ENCODE data around the gene CDX2. TPM values are rescaled to one million over a fixed set of nuclear protein-coding genes. Genes with fewer than 3 reads are reported as not detected.

Gene CDX2, protein sequence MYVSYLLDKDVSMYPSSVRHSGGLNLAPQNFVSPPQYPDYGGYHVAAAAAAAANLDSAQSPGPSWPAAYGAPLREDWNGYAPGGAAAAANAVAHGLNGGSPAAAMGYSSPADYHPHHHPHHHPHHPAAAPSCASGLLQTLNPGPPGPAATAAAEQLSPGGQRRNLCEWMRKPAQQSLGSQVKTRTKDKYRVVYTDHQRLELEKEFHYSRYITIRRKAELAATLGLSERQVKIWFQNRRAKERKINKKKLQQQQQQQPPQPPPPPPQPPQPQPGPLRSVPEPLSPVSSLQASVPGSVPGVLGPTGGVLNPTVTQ
- under 1 TPM in 1 of 4 donors, not detected in 3; 0.56 TPM for total RNA-seq

DNA sequence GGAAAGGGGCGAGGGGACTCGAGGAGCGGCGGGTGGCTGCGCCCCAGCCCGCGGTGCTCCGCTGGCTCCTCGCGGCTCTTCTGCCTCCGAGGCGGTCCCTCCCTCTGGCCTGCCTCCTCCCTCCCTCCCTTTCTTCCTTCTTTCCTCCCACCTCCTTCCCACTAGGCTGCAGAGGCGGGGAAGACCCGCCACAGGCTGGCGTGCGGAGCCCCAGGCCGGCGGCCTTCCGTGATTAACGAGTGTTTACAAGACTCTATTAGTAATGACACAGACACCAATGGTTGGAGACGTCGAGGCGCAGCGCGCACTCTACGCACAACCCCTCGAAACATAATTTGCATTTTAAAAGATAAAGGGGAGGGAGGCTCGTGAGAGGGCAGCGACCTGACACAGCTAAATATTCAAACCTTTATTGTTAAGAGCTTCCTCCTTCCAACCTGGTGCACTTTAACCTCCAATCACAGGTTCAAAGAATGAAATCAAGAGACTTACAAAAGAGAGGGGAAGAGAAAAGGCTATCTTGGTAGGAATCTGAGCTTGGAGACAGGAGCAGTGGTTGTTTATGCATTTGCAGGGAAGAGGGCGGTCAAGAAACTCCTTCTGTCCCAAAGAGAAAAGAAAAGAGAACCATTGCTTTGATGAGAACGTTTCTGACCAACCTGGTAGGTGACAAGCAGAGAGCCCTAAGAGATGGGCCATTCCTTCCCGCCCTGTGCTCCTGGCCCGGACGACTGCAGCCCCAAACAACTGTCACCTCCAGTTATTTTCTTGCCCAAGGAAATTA, at the start of gene CDX2:
TSS of gene CDX2 (minus strand) at position 234 of the 784 bp plus-strand sequence. CDS start 309 bp downstream, outside the sequence.
- Histone ChIP-seq H3K36me3 (no peaks in the 10 kb centered on the region), H3K4me3 (peak within 1 kb of the TSS in 2 of 4 donors; percentile 1 to 38), H3K27me3 (peaks cover 91 to 98% (median 92%) of the 10 kb centered on the region in 3 donors), H3K4me1 (peaks cover 0 to 5% of the 10 kb centered on the region in 2 donors), H3K9me3 (no peaks in the 10 kb centered on the region), H3K27ac (no peak within 1 kb of the TSS)
- DNase-seq (no peak), ATAC-seq (no peak)
- no peak for TF ChIP-seq POLR2A (IDR thresholded peaks at IDR 0.05)
- TF ChIP-seq, protein P1, sequence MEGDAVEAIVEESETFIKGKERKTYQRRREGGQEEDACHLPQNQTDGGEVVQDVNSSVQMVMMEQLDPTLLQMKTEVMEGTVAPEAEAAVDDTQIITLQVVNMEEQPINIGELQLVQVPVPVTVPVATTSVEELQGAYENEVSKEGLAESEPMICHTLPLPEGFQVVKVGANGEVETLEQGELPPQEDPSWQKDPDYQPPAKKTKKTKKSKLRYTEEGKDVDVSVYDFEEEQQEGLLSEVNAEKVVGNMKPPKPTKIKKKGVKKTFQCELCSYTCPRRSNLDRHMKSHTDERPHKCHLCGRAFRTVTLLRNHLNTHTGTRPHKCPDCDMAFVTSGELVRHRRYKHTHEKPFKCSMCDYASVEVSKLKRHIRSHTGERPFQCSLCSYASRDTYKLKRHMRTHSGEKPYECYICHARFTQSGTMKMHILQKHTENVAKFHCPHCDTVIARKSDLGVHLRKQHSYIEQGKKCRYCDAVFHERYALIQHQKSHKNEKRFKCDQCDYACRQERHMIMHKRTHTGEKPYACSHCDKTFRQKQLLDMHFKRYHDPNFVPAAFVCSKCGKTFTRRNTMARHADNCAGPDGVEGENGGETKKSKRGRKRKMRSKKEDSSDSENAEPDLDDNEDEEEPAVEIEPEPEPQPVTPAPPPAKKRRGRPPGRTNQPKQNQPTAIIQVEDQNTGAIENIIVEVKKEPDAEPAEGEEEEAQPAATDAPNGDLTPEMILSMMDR (IDR thresholded peaks at IDR 0.05 in 4 of 5, conservative IDR thresholded peaks at IDR 0.05 in 1 of 5): no peak
- intact Hi-C loops (cut with DNase I; ENCODE audit: low total_unique reads) (no loop called here), in situ Hi-C loops (cut with MboI; ENCODE audit: low sequenced_read_pairs in 4 of 4) (no loop called here)

DNA sequence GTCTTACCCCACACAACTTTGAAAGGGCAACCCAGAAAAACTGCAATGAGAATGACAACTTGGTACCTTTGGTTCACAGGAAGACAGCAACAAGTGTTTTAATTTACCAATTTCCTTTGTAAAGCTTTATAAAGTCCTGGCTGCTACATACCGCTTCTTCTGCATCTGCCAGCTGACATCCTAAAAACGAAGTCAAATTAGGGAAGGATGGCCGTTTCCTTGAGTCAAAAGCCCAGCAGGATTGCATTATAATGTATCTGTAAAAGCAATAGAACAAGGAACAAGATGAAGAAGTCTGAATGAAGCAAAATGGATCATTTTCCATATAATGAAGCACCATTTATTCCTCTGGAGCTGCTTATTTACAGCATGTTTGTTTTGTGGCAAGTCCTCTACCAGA, 45.2 kb upstream of the CDX2 start:
- no peaks in the 10 kb centered on the region for H3K27me3 ChIP-seq
- ATAC-seq (no peak), DNase-seq (no peak)
- intact Hi-C loops (cut with DNase I; ENCODE audit: low total_unique reads): no loop called here
- in situ Hi-C loops (cut with MboI; ENCODE audit: low sequenced_read_pairs in 4 of 4): no loop called here
- H3K27ac ChIP-seq: no peak overlapping the region
- no peaks in the 10 kb centered on the region for H3K36me3 ChIP-seq
- H3K4me1 ChIP-seq: no peaks in the 10 kb centered on the region
- no peaks in the 10 kb centered on the region for H3K9me3 ChIP-seq
- TF ChIP-seq, protein P1 (IDR thresholded peaks at IDR 0.05 in 4 of 5, conservative IDR thresholded peaks at IDR 0.05 in 1 of 5): no peak
- TF ChIP-seq POLR2A (IDR thresholded peaks at IDR 0.05): no peak
- H3K4me3 ChIP-seq: no peak overlapping the region

DNA sequence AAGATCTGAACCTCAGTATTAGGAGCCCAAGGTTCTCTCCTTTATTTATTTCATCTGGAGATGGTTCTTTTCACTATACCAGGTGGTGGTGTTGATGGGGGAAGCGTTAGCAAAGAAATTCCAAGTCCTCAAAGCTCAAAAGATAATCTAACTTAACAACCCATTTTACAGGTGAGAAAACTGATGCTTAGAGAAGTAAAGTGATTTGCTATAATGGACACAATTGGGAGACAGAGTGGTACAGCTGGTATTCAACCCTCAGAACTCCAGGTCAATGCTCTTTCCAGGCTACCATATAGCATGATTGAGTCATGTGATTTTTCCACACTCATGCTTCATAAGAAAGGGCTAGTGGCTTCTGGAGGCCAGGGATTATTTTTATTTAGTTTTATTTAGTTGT, 44.4 kb upstream of the CDX2 start:
- Histone ChIP-seq H3K27ac (no peak overlapping the region), H3K9me3 (no peaks in the 10 kb centered on the region), H3K4me3 (no peak overlapping the region), H3K36me3 (no peaks in the 10 kb centered on the region), H3K4me1 (no peaks in the 10 kb centered on the region), H3K27me3 (no peaks in the 10 kb centered on the region)
- ATAC-seq (no peak), DNase-seq (no peak)
- in situ Hi-C loops (cut with MboI; ENCODE audit: low sequenced_read_pairs in 4 of 4) (no loop called here), intact Hi-C loops (cut with DNase I; ENCODE audit: low total_unique reads) (no loop called here)
- no peak for TF ChIP-seq POLR2A (IDR thresholded peaks at IDR 0.05)
- TF ChIP-seq, protein P1 (IDR thresholded peaks at IDR 0.05 in 4 of 5, conservative IDR thresholded peaks at IDR 0.05 in 1 of 5): no peak

DNA sequence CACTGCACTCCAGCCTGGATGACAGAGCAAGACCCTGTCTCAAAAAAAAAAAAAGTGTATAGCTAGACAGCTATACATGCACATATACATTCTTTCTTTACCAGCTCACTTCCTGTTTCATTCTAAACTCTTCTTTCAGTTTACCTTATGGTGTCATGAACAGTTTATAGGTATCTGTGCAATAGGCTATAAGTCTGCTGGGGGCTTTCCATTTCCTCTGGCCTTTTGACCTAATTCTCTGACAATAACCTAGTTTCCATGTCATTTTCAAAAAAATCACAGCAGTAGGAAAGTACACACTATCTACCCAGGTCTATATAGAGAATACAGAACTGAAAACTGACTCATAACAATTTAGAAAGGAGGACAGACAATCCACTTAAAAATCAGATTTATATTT, 43.8 kb upstream of the CDX2 start:
- Histone ChIP-seq H3K4me3 (no peak overlapping the region), H3K36me3 (no peaks in the 10 kb centered on the region), H3K27ac (no peak overlapping the region), H3K9me3 (no peaks in the 10 kb centered on the region), H3K27me3 (no peaks in the 10 kb centered on the region), H3K4me1 (no peaks in the 10 kb centered on the region)
- DNase-seq (no peak), ATAC-seq (no peak)
- intact Hi-C loops (cut with DNase I; ENCODE audit: low total_unique reads): no loop called here
- TF ChIP-seq, protein P1 (IDR thresholded peaks at IDR 0.05 in 4 of 5, conservative IDR thresholded peaks at IDR 0.05 in 1 of 5): no peak
- no peak for TF ChIP-seq POLR2A (IDR thresholded peaks at IDR 0.05)
- in situ Hi-C loops (cut with MboI; ENCODE audit: low sequenced_read_pairs in 4 of 4): no loop called here
